Epithelial cell of proximal tubule (primary cell): ENCODE results near the gene CABP2. TPM values are rescaled to one million over a fixed set of nuclear protein-coding genes. Genes with fewer than 3 reads are reported as not detected.
A peak's percentile ranks its signal among the peaks of the same experiment; 100 is the strongest.

Experiments used
- DNase-seq: peaks from one replicate; pipeline ENCODE4 v3.0.0-alpha.2; 2011; ENCODE audit warnings: low read depth
- H3K4me3 ChIP-seq: 2 replicates; pipeline ENCODE4 v1.5.1; 2011; ENCODE audit warnings: low read depth, mild to moderate bottlenecking, low read length
- total RNA-seq: library from RNA; depleted of rRNA; stranded (reverse); fragments of >200 nt; gene quantifications from 2 replicates; pipeline ENCODE4 v1.2.3, GENCODE V29; 2015
- TF ChIP-seq, protein P1 (sequence below): conservative IDR thresholded peaks from 2 replicates; pipeline ENCODE4 v1.5.1; 2012; ENCODE audit warnings: low read depth, mild to moderate bottlenecking, low read length

The CABP2 gene
- total RNA-seq, 1 donor from 2014 or later, result not detected

- H3K4me3 ChIP-seq, result no peak overlapping the region
- TF ChIP-seq, protein P1, sequence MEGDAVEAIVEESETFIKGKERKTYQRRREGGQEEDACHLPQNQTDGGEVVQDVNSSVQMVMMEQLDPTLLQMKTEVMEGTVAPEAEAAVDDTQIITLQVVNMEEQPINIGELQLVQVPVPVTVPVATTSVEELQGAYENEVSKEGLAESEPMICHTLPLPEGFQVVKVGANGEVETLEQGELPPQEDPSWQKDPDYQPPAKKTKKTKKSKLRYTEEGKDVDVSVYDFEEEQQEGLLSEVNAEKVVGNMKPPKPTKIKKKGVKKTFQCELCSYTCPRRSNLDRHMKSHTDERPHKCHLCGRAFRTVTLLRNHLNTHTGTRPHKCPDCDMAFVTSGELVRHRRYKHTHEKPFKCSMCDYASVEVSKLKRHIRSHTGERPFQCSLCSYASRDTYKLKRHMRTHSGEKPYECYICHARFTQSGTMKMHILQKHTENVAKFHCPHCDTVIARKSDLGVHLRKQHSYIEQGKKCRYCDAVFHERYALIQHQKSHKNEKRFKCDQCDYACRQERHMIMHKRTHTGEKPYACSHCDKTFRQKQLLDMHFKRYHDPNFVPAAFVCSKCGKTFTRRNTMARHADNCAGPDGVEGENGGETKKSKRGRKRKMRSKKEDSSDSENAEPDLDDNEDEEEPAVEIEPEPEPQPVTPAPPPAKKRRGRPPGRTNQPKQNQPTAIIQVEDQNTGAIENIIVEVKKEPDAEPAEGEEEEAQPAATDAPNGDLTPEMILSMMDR, result no peak
- DNase-seq, result no peak
Observed at GRCh38 chr11:67472882-67473281, 50.4 kb downstream of the CABP2 start.

- no peak for DNase-seq
- H3K4me3 ChIP-seq, result no peak overlapping the region
- TF ChIP-seq, protein P1, result no peak
Observed at GRCh38 chr11:67470337-67471002, 52.8 kb downstream of the CABP2 start.

DNA sequence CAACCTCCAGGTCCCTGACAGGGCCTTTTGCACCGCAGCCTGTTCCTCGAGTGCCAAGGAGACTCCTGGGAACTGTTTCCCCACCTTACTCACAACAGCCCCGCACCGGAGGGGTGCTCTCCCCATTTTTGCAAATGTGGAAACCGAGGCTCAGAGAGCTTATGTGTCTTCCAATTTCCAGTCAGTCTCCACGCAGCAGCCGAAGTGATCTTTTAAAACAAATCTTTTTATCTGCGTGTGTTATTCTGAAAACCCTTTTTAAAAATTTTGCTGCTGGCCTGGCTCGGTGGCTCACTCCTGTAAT is 53.8 kb downstream of the CABP2 start:
- TF ChIP-seq, protein P1, result no peak
- no peak for DNase-seq
- H3K4me3 ChIP-seq, result peak overlapping the region; percentile 84

Other genes with a start within 250 kb of the CABP2 start
- gene ANKRD13D, start 234.1 kb downstream of the CABP2 start, total RNA-seq, result 31.6 and 32.3 TPM in 2 replicates
- gene SSH3, start 219.9 kb downstream of the CABP2 start, total RNA-seq, result 28.4 and 30.4 TPM in 2 replicates
- gene POLD4, start 169.9 kb downstream of the CABP2 start, total RNA-seq, result 68.1 and 174 TPM in 2 replicates
- gene CLCF1, start 149.8 kb downstream of the CABP2 start, total RNA-seq, result 23.8 and 44.6 TPM in 2 replicates
- gene RAD9A, start 131.5 kb downstream of the CABP2 start, total RNA-seq, result 13.9 and 20.9 TPM in 2 replicates
- gene PPP1CA, start 121.6 kb downstream of the CABP2 start, total RNA-seq, result 359 and 365 TPM in 2 replicates
- 0.14 and 0.17 TPM in 2 replicates for gene TBC1D10C, start 119.4 kb downstream of the CABP2 start, total RNA-seq
- gene CARNS1, start 107.8 kb downstream of the CABP2 start, total RNA-seq, result 0.07 and 0.23 TPM in 2 replicates
- 64.1 and 72.9 TPM in 2 replicates for gene RPS6KB2, start 95.0 kb downstream of the CABP2 start, total RNA-seq
- 1.5 and 3.6 TPM in 2 replicates for gene PTPRCAP, start 85.8 kb downstream of the CABP2 start, total RNA-seq
- 88.8 and 137 TPM in 2 replicates for gene CORO1B, start 80.0 kb downstream of the CABP2 start, total RNA-seq
- not detected in 2 replicates for gene GPR152, start 70.7 kb downstream of the CABP2 start, total RNA-seq
- gene CABP4, start 68.1 kb downstream of the CABP2 start, total RNA-seq, result not detected in 2 replicates
- gene TMEM134, start 54.2 kb downstream of the CABP2 start, total RNA-seq, result 26.1 and 74.0 TPM in 2 replicates
- gene AIP, start 40.4 kb downstream of the CABP2 start, total RNA-seq, result 62.0 and 63.4 TPM in 2 replicates
- 58.9 and 74.1 TPM in 2 replicates for gene PITPNM1, start 18.1 kb downstream of the CABP2 start, total RNA-seq
- 129 and 165 TPM in 2 replicates for gene CDK2AP2, start 15.3 kb downstream of the CABP2 start, total RNA-seq
- gene GSTP1, start 60.4 kb upstream of the CABP2 start, total RNA-seq, result 2,620 and 3,355 TPM in 2 replicates
- 226 and 258 TPM in 2 replicates for gene NDUFV1, start 83.5 kb upstream of the CABP2 start, total RNA-seq
- 23.4 and 29.3 TPM in 2 replicates for gene NUDT8, start 106.5 kb upstream of the CABP2 start, total RNA-seq
- gene TBX10, start 116.3 kb upstream of the CABP2 start, total RNA-seq, result not detected in 2 replicates
- gene ACY3, start 127.3 kb upstream of the CABP2 start, total RNA-seq, result not detected in 2 replicates
- gene ALDH3B2, start 151.2 kb upstream of the CABP2 start, total RNA-seq, result 0.51 TPM in 1 of 2 replicates, not detected in the other